SK-N-SH treated with all-trans-retinoic acid at 6 μM for 48 hours (cell line): ENCODE data around the gene GABPA.

Experiments used
- ATAC-seq: fragments of 200-7000 bp; cut with Tn5 transposase; 3 replicates; pipeline ENCODE4 v1.9.1; 2020; ENCODE audit warnings: mild to moderate bottlenecking, moderate library complexity
- ARNTL ChIP-seq: fragments of 450-650 bp; formaldehyde crosslinking; IDR thresholded peaks from 2 replicates; pipeline ENCODE4 v1.5.0; 2020; ENCODE audit warnings: low read depth, mild to moderate bottlenecking, moderate library complexity, borderline replicate concordance
- BACH2 ChIP-seq: fragments of 250-450 bp; sonication (Bioruptor Pico); IDR thresholded peaks from 2 replicates; pipeline ENCODE4 v1.9.0; 2021; ENCODE audit warnings: mild to moderate bottlenecking, borderline replicate concordance
- CREB5 ChIP-seq: fragments of 250-450 bp; sonication (Bioruptor Pico); IDR thresholded peaks from 2 replicates; pipeline ENCODE4 v1.5.1; 2020; ENCODE audit warnings: low read depth, mild to moderate bottlenecking, moderate library complexity
- CSDC2 ChIP-seq: fragments of 250-450 bp; sonication (Bioruptor Pico); IDR thresholded peaks from 2 replicates; pipeline ENCODE4 v1.5.0; 2020; ENCODE audit warnings: mild to moderate bottlenecking, moderate library complexity
- CSRNP3 ChIP-seq: fragments of 250-450 bp; sonication (Bioruptor Pico); IDR thresholded peaks from 2 replicates; pipeline ENCODE4 v1.5.1; 2021; ENCODE audit warnings: mild to moderate bottlenecking, moderate library complexity
- ESRRG ChIP-seq: fragments of 250-450 bp; sonication (Bioruptor Pico); IDR thresholded peaks from 2 replicates; pipeline ENCODE4 v1.6.1; 2021; ENCODE audit warnings: mild to moderate bottlenecking
- ISL1 ChIP-seq: fragments of 250-450 bp; sonication (Bioruptor Pico); IDR thresholded peaks from 2 replicates; pipeline ENCODE4 v2.1.2; 2022; ENCODE audit warnings: mild to moderate bottlenecking, moderate library complexity
- OSR1 ChIP-seq: fragments of 250-450 bp; sonication (Bioruptor Pico); IDR thresholded peaks from 2 replicates; pipeline ENCODE4 v1.8.0; 2022; ENCODE audit warnings: moderate library complexity, mild to moderate bottlenecking, inconsistent platforms
- PATZ1 ChIP-seq: fragments of 250-450 bp; sonication (Bioruptor Pico); IDR thresholded peaks from 2 replicates; pipeline ENCODE4 v1.8.0; 2020; ENCODE audit warnings: mild to moderate bottlenecking, moderate library complexity, borderline replicate concordance
- PPARA ChIP-seq: fragments of 250-450 bp; sonication (Bioruptor Pico); IDR thresholded peaks from 2 replicates; pipeline ENCODE4 v1.5.0; 2020; ENCODE audit warnings: mild to moderate bottlenecking, borderline replicate concordance
- RARB ChIP-seq: fragments of 250-450 bp; sonication (Bioruptor Pico); IDR thresholded peaks from 2 replicates; pipeline ENCODE4 v1.8.0; 2021; ENCODE audit warnings: mild to moderate bottlenecking, moderate library complexity
- SNAI2 ChIP-seq: fragments of 250-450 bp; sonication (Bioruptor Pico); IDR thresholded peaks from 2 replicates; pipeline ENCODE4 v1.5.0; 2020; ENCODE audit warnings: mild to moderate bottlenecking, moderate library complexity
- TCF4 ChIP-seq: fragments of 250-450 bp; sonication (Bioruptor Pico); IDR thresholded peaks from 2 replicates; pipeline ENCODE4 v1.8.0; 2021; ENCODE audit warnings: mild to moderate bottlenecking, moderate library complexity, borderline replicate concordance
- TOX ChIP-seq: fragments of 250-450 bp; sonication (Bioruptor Pico); IDR thresholded peaks from 2 replicates; pipeline ENCODE4 v1.8.0; 2021; ENCODE audit warnings: mild to moderate bottlenecking, moderate library complexity, borderline replicate concordance
- TSHZ2 ChIP-seq: fragments of 250-450 bp; sonication (Bioruptor Pico); IDR thresholded peaks from 2 replicates; pipeline ENCODE4 v1.5.0; 2020; ENCODE audit warnings: mild to moderate bottlenecking, moderate library complexity
- ZC3H10 ChIP-seq: fragments of 250-450 bp; sonication (Bioruptor Pico); IDR thresholded peaks from 2 replicates; pipeline ENCODE4 v1.5.1; 2021; ENCODE audit warnings: mild to moderate bottlenecking, moderate library complexity
- ZFP3 ChIP-seq: fragments of 250-450 bp; sonication (Bioruptor Pico); IDR thresholded peaks from 2 replicates; pipeline ENCODE4 v1.5.0; 2020; ENCODE audit warnings: mild to moderate bottlenecking, moderate library complexity
- ZFP30 ChIP-seq: fragments of 450-650 bp; formaldehyde crosslinking; IDR thresholded peaks from 2 replicates; pipeline ENCODE4 v1.5.0; 2022; ENCODE audit warnings: mild to moderate bottlenecking, moderate library complexity
- ZNF565 ChIP-seq: fragments of 450-650 bp; formaldehyde crosslinking; conservative IDR thresholded peaks from 2 replicates; pipeline ENCODE4 v1.5.0; 2020; ENCODE audit warnings: low read depth, mild to moderate bottlenecking, moderate library complexity
- ZNF8 ChIP-seq: fragments of 450-650 bp; formaldehyde crosslinking; IDR thresholded peaks from 2 replicates; pipeline ENCODE4 v1.5.0; 2020; ENCODE audit warnings: mild to moderate bottlenecking, moderate library complexity

Gene GABPA

GRCh38 chr21:25733859-25734653 lies 716 bp upstream of the GABPA start:
- peak; percentile 7 for ATAC-seq
- TF ChIP-seq BACH2 (CRISPR knock-in tag) (no peak), ZC3H10 (CRISPR knock-in tag) (no peak), ZNF565 (CRISPR knock-in tag) (no peak), ZFP30 (no peak), CSDC2 (CRISPR knock-in tag) (no peak), TOX (CRISPR knock-in tag) (no peak), ESRRG (CRISPR knock-in tag) (no peak), TSHZ2 (CRISPR knock-in tag) (no peak), SNAI2 (CRISPR knock-in tag) (no peak), ZFP3 (CRISPR knock-in tag) (no peak), OSR1 (no peak), RARB (CRISPR knock-in tag) (no peak), PATZ1 (no peak), ISL1 (CRISPR knock-in tag) (no peak), CREB5 (CRISPR knock-in tag) (no peak), PPARA (CRISPR knock-in tag) (no peak), CSRNP3 (CRISPR knock-in tag) (no peak), ZNF8 (no peak)

- TF ChIP-seq ZFP30 = no peak
- no peak for ATAC-seq
These were observed 193 bp upstream of the GABPA start for GRCh38 chr21:25734654-25734903.

GRCh38 chr21:25735646-25736597 lies 1.1 kb downstream of the GABPA start:
- no peak for TF ChIP-seq TOX (CRISPR knock-in tag)
- no peak for TF ChIP-seq ZFP3 (CRISPR knock-in tag)
- TF ChIP-seq ARNTL (CRISPR knock-in tag) = no peak
- TF ChIP-seq ISL1 (CRISPR knock-in tag) = no peak
- no peak for TF ChIP-seq PATZ1
- TF ChIP-seq ZFP30 = no peak
- no peak for TF ChIP-seq CSDC2 (CRISPR knock-in tag)
- no peak for TF ChIP-seq RARB (CRISPR knock-in tag)
- TF ChIP-seq ZNF8 = no peak
- no peak for TF ChIP-seq TCF4 (CRISPR knock-in tag)
- no peak for TF ChIP-seq SNAI2 (CRISPR knock-in tag)
- no peak for TF ChIP-seq CSRNP3 (CRISPR knock-in tag)
- TF ChIP-seq BACH2 (CRISPR knock-in tag) = no peak
- no peak for TF ChIP-seq OSR1
- peak; percentile 78 for ATAC-seq
